DMS153 treated with DMSO at 0.1 percent for 48 hours (cell line): ENCODE measurements around the gene TAF12.
"Not testable (repeated sequence)": the region's sequence is repeated elsewhere in the genome, so short reads cannot be mapped to it uniquely, and the experiment has no call there.

Experiments used
- DNase-seq: peaks from one replicate; lab custom pipeline; 2025; ENCODE audit not compliant: unreplicated experiment; lab: John Stamatoyannopoulos, UW

The TAF12 gene, protein sequence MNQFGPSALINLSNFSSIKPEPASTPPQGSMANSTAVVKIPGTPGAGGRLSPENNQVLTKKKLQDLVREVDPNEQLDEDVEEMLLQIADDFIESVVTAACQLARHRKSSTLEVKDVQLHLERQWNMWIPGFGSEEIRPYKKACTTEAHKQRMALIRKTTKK

DNA sequence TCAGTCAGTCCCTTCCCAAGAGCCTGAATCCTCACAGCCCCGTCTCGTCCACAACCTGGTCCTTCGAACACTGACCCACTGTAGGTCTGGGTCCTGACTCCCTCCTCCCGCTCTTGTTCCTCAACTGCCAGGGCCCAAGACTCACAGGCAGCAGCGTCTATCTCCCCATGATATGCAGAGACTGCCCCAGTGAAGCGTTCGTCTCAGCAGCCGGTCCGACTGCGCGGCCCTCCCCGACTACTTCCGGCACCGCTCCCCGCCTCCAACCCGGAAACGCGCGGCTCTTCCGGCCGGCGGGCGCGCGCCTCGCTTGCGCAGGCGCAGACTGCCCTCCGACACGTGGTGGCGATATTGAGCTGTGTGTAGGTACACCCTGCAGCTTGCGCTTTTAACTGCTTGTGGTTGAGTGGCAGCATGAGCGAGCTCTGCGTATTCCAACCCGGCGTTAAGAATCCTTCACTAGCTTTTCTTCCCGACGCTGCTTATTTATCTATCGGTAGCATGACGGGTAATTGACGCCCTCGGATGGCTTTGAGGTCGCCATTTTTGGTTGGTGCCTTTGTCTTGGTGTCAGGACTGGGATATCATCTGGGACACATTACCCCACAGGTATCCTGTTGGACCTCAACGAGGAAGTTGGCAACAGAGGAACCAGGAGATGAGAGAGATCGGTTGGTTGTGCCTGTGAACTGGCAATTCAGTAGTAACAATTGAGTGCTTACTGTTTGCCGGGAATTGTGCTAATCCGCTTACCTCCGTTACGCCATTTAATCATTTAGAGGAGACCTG is at the start of gene TAF12:
Gene TAF12, minus strand, starts transcription at position 221 of the 789 bp plus-strand sequence. CDS start 20,986 bp downstream, outside the sequence.
- DNase-seq: peak; percentile 100

- not testable (repeated sequence) for DNase-seq
Measured at GRCh38 chr1:28691627-28692026, 48.8 kb upstream of the TAF12 start.

- no peak for DNase-seq
Measured at GRCh38 chr1:28684937-28685336, 42.1 kb upstream of the TAF12 start.

DNA sequence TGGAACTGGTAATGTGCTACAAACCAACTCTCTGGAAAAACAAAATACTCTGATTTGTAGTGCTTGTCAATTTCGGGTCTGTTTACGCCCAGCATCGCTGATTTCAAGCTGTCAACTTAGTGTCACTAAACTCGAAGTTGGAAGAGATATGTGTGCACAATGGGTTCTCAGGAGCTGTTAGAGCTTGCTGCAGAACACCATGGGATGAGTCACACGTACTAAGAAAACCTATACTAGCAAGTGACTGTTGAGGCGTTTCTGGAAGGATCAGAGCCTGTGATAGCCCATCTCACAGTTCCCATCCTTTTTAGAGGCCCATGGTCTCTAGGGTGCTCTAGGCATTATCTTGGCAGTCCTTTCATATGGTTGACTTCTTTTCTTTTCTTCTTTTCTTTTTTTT is 40.0 kb upstream of the TAF12 start:
- no peak for DNase-seq

DNA sequence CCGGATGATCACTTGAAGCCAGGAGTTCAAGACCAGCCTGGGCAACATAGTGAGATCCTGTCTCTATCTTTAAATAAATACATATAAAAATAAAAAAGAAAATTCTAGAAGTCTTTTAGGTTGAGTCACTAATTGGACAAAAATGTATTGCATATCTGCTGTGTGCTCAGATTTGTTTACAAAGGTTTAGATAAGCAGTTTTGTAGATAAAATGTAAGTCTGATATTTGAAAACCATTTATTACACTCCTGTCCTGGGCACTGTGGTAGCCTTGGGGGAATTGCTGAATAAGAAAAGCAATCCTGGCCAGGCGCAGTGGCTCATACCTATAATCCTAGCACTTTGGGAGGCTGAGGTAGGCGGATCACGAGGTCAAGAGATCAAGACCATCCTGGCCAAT is 37.3 kb upstream of the TAF12 start:
- no peak for DNase-seq

- no peak for DNase-seq
Measured at GRCh38 chr1:28675924-28676257, 33.0 kb upstream of the TAF12 start.

DNA sequence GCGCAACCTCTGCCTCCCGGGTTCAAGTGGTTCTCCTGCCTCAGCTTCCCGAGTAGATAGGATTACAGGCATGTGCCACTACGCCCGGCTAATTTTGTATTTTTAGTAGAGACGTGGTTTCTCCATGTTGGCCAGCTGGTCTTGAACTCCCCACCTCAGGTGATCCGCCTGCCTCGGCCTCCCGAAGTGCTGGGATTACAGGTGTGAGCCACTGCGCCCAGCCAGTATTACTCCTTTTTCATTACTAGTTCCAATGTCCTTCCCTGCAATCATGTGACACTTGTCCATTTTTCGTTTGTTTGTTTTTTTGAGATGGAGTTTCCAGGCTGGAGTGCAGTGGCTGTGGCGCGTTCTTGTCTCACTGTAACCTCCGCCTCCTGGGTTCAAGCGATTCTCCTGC is 30.1 kb upstream of the TAF12 start:
- not testable (repeated sequence) for DNase-seq

DNA sequence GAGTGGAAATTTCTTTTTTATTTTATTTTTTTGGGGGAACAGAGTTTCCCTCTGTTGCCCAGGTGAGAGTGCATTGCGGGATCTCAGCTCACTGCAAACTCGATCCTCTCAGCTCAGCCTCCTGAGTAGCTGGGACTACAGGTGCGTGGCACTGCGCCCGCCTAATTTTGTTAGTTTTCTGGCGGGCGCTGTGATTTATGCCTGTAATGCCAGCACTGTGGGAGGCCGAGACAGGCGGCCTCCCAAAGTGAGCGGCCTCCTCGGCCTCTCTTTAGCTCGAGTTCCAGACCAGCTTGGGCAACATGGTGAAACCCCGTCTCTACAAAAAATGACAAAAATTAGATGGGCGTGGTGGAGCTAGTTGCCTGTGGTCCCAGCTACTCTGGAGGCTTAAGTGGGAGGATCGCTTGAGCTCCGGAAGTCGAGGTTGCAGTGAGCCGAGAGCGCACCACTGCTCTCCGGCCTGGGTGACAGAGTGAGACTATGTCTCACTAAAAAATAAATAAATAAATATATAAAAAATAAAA is 28.4 kb upstream of the TAF12 start:
- DNase-seq: no peak

- DNase-seq: peak; percentile 44
Measured at GRCh38 chr1:28668956-28669723, 26.3 kb upstream of the TAF12 start.

GRCh38 chr1:28668191-28668955 is 25.5 kb upstream of the TAF12 start, which contains the start of gene GMEB1:
TSS of gene GMEB1 (plus strand) at chr1:28668784. CDS start at chr1:28683613, 14,829 bp downstream.
- peak; percentile 99 for DNase-seq

GRCh38 chr1:28666806-28667205 is 23.9 kb upstream of the TAF12 start:
- no peak for DNase-seq

- no peak for DNase-seq
Measured at GRCh38 chr1:28663871-28664470, 21.1 kb upstream of the TAF12 start.

DNA sequence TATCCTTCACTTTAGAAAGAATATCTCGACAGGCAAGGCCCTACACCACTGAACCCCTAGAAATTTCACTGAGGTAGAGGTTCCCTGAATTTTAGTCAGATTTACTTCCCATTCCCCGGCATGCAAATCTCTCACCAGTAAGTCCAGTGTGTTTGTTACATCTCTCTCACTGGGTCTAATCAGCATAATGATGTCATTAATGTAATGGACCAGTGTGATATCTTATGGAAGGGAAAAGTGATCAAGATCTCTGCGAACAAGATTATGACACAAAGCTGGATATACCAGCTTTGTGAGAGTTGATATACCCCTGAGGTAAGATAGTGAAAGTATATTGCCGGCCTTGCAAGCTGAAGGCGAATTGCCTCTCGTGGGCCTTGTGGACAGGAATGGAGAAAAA is 13.5 kb upstream of the TAF12 start:
- no peak for DNase-seq

GRCh38 chr1:28655448-28656311 is 12.8 kb upstream of the TAF12 start:
- not testable (repeated sequence) for DNase-seq

GRCh38 chr1:28653870-28654269 is 11.0 kb upstream of the TAF12 start:
- DNase-seq: not testable (repeated sequence)

- not testable (repeated sequence) for DNase-seq
Measured at GRCh38 chr1:28653063-28653462, 10.2 kb upstream of the TAF12 start.

- peak; percentile 100 for DNase-seq
Measured at GRCh38 chr1:28648474-28649198, 5.8 kb upstream of the TAF12 start, which contains the start of gene RNU11. TSS of gene RNU11 (plus strand) at chr1:28648600.

GRCh38 chr1:28648008-28648473 is 5.2 kb upstream of the TAF12 start:
- peak; percentile 100 for DNase-seq

GRCh38 chr1:28646040-28646439 is 3.2 kb upstream of the TAF12 start:
- no peak for DNase-seq
